WI38 (cell line): ENCODE results near the gene CCDC159.

Source experiments
- H3K4me3 ChIP-seq: 2 replicates; pipeline ENCODE4 v1.5.1; 2011; ENCODE audit warnings: low read depth, mild to moderate bottlenecking, control low read depth, low read length
- CTCF ChIP-seq: IDR thresholded peaks from 2 replicates; pipeline ENCODE4 v1.5.1; 2012; ENCODE audit warnings: low read depth, mild to moderate bottlenecking, control low read depth, low read length

Gene CCDC159

DNA sequence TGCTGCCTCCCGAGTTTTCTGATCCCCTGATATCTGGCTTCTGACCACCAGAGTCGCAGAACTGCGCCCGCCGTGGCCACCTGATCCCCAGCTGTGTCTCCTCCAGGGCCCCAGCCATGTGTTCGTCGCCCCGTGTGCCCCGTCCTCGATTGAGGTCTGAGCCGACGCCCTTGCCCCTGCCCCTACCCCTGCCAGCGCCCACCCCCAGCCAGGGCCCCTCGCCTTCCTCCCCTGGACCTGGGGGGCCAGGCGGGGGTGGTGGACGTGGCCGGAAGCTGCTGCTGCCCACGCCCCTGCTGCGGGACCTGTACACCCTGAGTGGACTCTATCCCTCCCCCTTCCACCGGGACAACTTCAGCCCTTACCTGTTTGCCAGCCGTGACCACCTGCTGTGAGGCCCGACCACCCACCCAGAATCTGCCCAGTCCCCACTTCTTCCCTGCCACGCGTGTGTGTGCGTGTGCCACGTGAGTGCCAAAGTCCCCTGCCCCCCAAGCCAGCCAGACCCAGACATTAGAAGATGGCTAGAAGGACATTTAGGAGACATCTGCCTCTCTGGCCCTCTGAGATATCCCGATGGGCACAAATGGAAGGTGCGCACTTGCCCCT is 18.1 kb downstream of the CCDC159 start:
- no peak for TF ChIP-seq CTCF
- H3K4me3 ChIP-seq = no peak overlapping the region

- TF ChIP-seq CTCF = no peak
- no peak overlapping the region for H3K4me3 ChIP-seq
Measured at GRCh38 chr19:11364935-11365334, 18.6 kb downstream of the CCDC159 start.

- H3K4me3 ChIP-seq = no peak overlapping the region
- no peak for TF ChIP-seq CTCF
Measured at GRCh38 chr19:11365557-11366117, 19.3 kb downstream of the CCDC159 start.

- TF ChIP-seq CTCF = no peak
- no peak overlapping the region for H3K4me3 ChIP-seq
Measured at GRCh38 chr19:11367528-11367927, 21.2 kb downstream of the CCDC159 start.

DNA sequence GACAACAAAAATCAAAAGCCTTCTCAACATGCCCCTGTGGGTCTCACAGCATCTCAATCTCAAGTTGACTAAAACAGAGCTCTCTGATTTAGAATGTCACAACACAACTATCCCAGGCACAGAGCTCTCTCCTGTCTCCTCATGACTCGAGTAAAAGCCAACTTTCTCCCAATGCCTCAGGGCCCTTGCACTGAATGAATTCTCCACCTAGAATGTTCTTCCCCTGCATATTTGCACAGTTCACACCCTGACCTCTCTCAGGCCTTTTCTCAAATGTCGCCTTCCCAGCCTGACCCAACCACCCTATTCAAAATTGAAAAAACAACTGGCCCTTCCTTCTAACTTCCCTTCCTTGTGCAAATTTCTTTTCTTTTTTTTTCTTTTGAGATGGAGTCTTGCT is 24.4 kb downstream of the CCDC159 start:
- TF ChIP-seq CTCF = no peak
- H3K4me3 ChIP-seq = no peak overlapping the region

GRCh38 chr19:11373166-11373884 is 27.0 kb downstream of the CCDC159 start:
- no peak overlapping the region for H3K4me3 ChIP-seq

More at GRCh38 chr19:11373166-11373884, 27.0 kb downstream of the CCDC159 start:
- no peak for TF ChIP-seq CTCF
